ENCODE measurements around the gene SLC12A1. TPM values are rescaled to one million over a fixed set of nuclear protein-coding genes. Genes with fewer than 3 reads are reported as not detected.

SLC12A1 gene
- total RNA-seq, 1 experiment from 2014 or later: 0.15 TPM

DNA sequence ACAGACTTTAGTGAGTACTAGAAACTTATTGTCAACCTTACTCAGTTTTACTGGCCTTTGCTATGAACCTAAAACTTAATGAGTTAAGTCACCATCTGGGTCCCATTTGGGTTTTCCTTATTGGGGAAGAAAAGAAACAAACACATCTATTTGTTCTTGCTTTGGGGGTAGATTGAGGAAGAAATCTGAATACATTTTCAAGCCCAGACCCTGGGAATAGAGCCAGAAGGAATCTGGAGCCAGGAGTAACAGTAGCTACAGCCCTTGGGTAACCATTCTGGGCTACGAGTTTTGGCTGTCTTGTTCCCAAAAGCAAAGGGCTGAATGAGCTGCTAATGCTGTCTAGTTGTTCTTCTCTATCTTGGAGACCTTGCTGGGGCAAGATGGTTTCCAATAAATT, 16.5 kb downstream of the SLC12A1 start (continued):
- TF ChIP-seq, protein P1, sequence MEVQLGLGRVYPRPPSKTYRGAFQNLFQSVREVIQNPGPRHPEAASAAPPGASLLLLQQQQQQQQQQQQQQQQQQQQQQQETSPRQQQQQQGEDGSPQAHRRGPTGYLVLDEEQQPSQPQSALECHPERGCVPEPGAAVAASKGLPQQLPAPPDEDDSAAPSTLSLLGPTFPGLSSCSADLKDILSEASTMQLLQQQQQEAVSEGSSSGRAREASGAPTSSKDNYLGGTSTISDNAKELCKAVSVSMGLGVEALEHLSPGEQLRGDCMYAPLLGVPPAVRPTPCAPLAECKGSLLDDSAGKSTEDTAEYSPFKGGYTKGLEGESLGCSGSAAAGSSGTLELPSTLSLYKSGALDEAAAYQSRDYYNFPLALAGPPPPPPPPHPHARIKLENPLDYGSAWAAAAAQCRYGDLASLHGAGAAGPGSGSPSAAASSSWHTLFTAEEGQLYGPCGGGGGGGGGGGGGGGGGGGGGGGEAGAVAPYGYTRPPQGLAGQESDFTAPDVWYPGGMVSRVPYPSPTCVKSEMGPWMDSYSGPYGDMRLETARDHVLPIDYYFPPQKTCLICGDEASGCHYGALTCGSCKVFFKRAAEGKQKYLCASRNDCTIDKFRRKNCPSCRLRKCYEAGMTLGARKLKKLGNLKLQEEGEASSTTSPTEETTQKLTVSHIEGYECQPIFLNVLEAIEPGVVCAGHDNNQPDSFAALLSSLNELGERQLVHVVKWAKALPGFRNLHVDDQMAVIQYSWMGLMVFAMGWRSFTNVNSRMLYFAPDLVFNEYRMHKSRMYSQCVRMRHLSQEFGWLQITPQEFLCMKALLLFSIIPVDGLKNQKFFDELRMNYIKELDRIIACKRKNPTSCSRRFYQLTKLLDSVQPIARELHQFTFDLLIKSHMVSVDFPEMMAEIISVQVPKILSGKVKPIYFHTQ (CRISPR knock-in tag; IDR thresholded peaks at IDR 0.05): no peak
- TF ChIP-seq SMAD4 (CRISPR knock-in tag; IDR thresholded peaks at IDR 0.05) (no peak), ZBTB21 (CRISPR knock-in tag; IDR thresholded peaks at IDR 0.05; ENCODE audit: borderline replicate concordance) (no peak)

DNA sequence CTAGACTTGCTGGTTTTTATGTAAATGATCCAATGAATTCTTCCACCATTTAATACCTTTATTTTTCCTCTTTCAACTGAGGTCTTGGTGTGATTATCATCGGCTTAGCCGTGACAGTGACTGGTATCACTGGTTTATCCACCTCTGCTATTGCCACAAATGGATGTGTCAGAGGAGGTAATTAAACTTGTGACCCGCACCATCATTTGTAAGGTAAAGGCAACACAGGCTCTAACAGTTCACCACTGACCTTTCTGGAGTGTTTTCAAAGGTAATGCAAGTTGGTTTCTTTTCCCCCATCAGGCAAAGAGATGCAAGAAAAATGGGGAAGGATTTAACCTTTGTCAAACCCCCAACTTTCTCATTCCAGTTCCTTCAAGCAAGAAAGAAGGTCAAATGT, 19.7 kb downstream of the SLC12A1 start:
- Mint-ChIP-seq H3K27ac (no peak overlapping the region), H3K4me3 (no peak overlapping the region), H3K9me3 (no peaks in the 10 kb centered on the region), H3K27me3 (ENCODE audit: low read depth) (no peaks in the 10 kb centered on the region), H3K36me3 (no peaks in the 10 kb centered on the region), H3K4me1 (no peaks in the 10 kb centered on the region)
- ChIA-PET POLR2A (no interaction called here), CTCF (no interaction called here)
- DNase-seq (ENCODE audit: low spot score) (no peak), ATAC-seq (no peak)
- TF ChIP-seq ZNF219 (CRISPR knock-in tag; IDR thresholded peaks at IDR 0.05; ENCODE audit: borderline replicate concordance): no peak
- TF ChIP-seq, protein P2, sequence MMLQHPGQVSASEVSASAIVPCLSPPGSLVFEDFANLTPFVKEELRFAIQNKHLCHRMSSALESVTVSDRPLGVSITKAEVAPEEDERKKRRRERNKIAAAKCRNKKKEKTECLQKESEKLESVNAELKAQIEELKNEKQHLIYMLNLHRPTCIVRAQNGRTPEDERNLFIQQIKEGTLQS (CRISPR knock-in tag; conservative IDR thresholded peaks at IDR 0.05): no peak
- TF ChIP-seq ETV6 (CRISPR knock-in tag; IDR thresholded peaks at IDR 0.05): no peak
- no peak for TF ChIP-seq ZNF263 (CRISPR knock-in tag; IDR thresholded peaks at IDR 0.05; ENCODE audit: low read depth)
- TF ChIP-seq SP1 (CRISPR knock-in tag; conservative IDR thresholded peaks at IDR 0.05): no peak
- TF ChIP-seq, protein P3, sequence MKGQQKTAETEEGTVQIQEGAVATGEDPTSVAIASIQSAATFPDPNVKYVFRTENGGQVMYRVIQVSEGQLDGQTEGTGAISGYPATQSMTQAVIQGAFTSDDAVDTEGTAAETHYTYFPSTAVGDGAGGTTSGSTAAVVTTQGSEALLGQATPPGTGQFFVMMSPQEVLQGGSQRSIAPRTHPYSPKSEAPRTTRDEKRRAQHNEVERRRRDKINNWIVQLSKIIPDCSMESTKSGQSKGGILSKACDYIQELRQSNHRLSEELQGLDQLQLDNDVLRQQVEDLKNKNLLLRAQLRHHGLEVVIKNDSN (CRISPR knock-in tag; IDR thresholded peaks at IDR 0.05): no peak
- TF ChIP-seq NR3C1 (CRISPR knock-in tag; conservative IDR thresholded peaks at IDR 0.05; ENCODE audit: low read depth): no peak
- TF ChIP-seq, protein P4, sequence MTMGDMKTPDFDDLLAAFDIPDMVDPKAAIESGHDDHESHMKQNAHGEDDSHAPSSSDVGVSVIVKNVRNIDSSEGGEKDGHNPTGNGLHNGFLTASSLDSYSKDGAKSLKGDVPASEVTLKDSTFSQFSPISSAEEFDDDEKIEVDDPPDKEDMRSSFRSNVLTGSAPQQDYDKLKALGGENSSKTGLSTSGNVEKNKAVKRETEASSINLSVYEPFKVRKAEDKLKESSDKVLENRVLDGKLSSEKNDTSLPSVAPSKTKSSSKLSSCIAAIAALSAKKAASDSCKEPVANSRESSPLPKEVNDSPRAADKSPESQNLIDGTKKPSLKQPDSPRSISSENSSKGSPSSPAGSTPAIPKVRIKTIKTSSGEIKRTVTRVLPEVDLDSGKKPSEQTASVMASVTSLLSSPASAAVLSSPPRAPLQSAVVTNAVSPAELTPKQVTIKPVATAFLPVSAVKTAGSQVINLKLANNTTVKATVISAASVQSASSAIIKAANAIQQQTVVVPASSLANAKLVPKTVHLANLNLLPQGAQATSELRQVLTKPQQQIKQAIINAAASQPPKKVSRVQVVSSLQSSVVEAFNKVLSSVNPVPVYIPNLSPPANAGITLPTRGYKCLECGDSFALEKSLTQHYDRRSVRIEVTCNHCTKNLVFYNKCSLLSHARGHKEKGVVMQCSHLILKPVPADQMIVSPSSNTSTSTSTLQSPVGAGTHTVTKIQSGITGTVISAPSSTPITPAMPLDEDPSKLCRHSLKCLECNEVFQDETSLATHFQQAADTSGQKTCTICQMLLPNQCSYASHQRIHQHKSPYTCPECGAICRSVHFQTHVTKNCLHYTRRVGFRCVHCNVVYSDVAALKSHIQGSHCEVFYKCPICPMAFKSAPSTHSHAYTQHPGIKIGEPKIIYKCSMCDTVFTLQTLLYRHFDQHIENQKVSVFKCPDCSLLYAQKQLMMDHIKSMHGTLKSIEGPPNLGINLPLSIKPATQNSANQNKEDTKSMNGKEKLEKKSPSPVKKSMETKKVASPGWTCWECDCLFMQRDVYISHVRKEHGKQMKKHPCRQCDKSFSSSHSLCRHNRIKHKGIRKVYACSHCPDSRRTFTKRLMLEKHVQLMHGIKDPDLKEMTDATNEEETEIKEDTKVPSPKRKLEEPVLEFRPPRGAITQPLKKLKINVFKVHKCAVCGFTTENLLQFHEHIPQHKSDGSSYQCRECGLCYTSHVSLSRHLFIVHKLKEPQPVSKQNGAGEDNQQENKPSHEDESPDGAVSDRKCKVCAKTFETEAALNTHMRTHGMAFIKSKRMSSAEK (CRISPR knock-in tag; IDR thresholded peaks at IDR 0.05; ENCODE audit: borderline replicate concordance): no peak
- TF ChIP-seq, protein P5, sequence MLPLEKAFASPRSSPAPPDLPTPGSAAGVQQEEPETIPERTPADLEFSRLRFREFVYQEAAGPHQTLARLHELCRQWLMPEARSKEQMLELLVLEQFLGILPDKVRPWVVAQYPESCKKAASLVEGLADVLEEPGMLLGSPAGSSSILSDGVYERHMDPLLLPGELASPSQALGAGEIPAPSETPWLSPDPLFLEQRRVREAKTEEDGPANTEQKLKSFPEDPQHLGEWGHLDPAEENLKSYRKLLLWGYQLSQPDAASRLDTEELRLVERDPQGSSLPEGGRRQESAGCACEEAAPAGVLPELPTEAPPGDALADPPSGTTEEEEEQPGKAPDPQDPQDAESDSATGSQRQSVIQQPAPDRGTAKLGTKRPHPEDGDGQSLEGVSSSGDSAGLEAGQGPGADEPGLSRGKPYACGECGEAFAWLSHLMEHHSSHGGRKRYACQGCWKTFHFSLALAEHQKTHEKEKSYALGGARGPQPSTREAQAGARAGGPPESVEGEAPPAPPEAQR (CRISPR knock-in tag; IDR thresholded peaks at IDR 0.05): no peak
- TF ChIP-seq, protein P6, sequence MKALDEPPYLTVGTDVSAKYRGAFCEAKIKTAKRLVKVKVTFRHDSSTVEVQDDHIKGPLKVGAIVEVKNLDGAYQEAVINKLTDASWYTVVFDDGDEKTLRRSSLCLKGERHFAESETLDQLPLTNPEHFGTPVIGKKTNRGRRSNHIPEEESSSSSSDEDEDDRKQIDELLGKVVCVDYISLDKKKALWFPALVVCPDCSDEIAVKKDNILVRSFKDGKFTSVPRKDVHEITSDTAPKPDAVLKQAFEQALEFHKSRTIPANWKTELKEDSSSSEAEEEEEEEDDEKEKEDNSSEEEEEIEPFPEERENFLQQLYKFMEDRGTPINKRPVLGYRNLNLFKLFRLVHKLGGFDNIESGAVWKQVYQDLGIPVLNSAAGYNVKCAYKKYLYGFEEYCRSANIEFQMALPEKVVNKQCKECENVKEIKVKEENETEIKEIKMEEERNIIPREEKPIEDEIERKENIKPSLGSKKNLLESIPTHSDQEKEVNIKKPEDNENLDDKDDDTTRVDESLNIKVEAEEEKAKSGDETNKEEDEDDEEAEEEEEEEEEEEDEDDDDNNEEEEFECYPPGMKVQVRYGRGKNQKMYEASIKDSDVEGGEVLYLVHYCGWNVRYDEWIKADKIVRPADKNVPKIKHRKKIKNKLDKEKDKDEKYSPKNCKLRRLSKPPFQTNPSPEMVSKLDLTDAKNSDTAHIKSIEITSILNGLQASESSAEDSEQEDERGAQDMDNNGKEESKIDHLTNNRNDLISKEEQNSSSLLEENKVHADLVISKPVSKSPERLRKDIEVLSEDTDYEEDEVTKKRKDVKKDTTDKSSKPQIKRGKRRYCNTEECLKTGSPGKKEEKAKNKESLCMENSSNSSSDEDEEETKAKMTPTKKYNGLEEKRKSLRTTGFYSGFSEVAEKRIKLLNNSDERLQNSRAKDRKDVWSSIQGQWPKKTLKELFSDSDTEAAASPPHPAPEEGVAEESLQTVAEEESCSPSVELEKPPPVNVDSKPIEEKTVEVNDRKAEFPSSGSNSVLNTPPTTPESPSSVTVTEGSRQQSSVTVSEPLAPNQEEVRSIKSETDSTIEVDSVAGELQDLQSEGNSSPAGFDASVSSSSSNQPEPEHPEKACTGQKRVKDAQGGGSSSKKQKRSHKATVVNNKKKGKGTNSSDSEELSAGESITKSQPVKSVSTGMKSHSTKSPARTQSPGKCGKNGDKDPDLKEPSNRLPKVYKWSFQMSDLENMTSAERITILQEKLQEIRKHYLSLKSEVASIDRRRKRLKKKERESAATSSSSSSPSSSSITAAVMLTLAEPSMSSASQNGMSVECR (CRISPR knock-in tag; IDR thresholded peaks at IDR 0.05; ENCODE audit: borderline replicate concordance): no peak
- TF ChIP-seq, protein P7, sequence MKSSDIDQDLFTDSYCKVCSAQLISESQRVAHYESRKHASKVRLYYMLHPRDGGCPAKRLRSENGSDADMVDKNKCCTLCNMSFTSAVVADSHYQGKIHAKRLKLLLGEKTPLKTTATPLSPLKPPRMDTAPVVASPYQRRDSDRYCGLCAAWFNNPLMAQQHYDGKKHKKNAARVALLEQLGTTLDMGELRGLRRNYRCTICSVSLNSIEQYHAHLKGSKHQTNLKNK (CRISPR knock-in tag; IDR thresholded peaks at IDR 0.05): no peak
- TF ChIP-seq ZNF416 (CRISPR knock-in tag; IDR thresholded peaks at IDR 0.05): no peak
- TF ChIP-seq, protein P8, sequence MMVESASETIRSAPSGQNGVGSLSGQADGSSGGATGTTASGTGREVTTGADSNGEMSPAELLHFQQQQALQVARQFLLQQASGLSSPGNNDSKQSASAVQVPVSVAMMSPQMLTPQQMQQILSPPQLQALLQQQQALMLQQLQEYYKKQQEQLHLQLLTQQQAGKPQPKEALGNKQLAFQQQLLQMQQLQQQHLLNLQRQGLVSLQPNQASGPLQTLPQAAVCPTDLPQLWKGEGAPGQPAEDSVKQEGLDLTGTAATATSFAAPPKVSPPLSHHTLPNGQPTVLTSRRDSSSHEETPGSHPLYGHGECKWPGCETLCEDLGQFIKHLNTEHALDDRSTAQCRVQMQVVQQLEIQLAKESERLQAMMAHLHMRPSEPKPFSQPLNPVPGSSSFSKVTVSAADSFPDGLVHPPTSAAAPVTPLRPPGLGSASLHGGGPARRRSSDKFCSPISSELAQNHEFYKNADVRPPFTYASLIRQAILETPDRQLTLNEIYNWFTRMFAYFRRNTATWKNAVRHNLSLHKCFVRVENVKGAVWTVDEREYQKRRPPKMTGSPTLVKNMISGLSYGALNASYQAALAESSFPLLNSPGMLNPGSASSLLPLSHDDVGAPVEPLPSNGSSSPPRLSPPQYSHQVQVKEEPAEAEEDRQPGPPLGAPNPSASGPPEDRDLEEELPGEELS (CRISPR knock-in tag; IDR thresholded peaks at IDR 0.05): no peak
- TF ChIP-seq, protein P9, sequence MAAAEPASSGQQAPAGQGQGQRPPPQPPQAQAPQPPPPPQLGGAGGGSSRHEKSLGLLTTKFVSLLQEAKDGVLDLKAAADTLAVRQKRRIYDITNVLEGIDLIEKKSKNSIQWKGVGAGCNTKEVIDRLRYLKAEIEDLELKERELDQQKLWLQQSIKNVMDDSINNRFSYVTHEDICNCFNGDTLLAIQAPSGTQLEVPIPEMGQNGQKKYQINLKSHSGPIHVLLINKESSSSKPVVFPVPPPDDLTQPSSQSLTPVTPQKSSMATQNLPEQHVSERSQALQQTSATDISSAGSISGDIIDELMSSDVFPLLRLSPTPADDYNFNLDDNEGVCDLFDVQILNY (CRISPR knock-in tag; IDR thresholded peaks at IDR 0.05): no peak
- TF ChIP-seq NR2C2 (CRISPR knock-in tag; IDR thresholded peaks at IDR 0.05): no peak
- no peak for TF ChIP-seq ZNF121 (CRISPR knock-in tag; IDR thresholded peaks at IDR 0.05)

All from WTC11 (cell line).